HCT116 (cell line): ENCODE results near the gene NRN1. TPM values are rescaled to one million over a fixed set of nuclear protein-coding genes. Genes with fewer than 3 reads are reported as not detected.

ENCODE experiments used
- ATAC-seq: fragments of 200-7000 bp; cut with Tn5 transposase; 2 replicates; pipeline ENCODE4 v1.9.1; 2020; ENCODE audit warnings: mild to moderate bottlenecking, moderate library complexity
- BruUV-seq: library from RNA; stranded (reverse); fragments of 400-500 nt; replicated peaks from 2 replicates; lab custom pipeline; 2021; lab: Mats Ljungman, UMichigan
- CTCF ChIA-PET: fragments of 300-600 bp; sonication (Branson Sonifier 250); formaldehyde crosslinking; loops from one replicate; lab custom pipeline; 2021; ENCODE audit warnings: antibody characterized with exemption; lab: Charles Lee
- POLR2A ChIA-PET: fragments of 300-600, 350-600 bp; sonication (Branson Sonifier 250); formaldehyde crosslinking; loops from one replicate; lab custom pipeline; 2021; ENCODE audit warnings: antibody characterized with exemption; lab: Charles Lee
- RAD21 ChIA-PET, 2 experiments: fragments of 300-600 bp; sonication (Branson Sonifier 250); formaldehyde crosslinking; loops; one replicate each; lab custom pipeline; 2023; ENCODE audit warnings: low total read pairs in 2 of 2; ENCODE audit not compliant: uncharacterized antibody in 2 of 2, unreplicated experiment in 2 of 2, low non-redundant PET in 1 of 2; lab: Charles Lee
- DNase-seq: peaks from one replicate; pipeline ENCODE4 v3.0.0-alpha.2; 2010; ENCODE audit warnings: low read depth, low spot score
- H2AFZ ChIP-seq: fragments of 200-600 bp; shearing (Covaris generic), sonication (generic); 2 replicates; pipeline ENCODE4 v1.6.1; 2017; ENCODE audit warnings: low read depth, mixed run types, mixed read lengths, antibody characterized with exemption, low read length; ENCODE audit not compliant: poor library complexity, severe bottlenecking
- H3K27ac ChIP-seq: 2 replicates; pipeline ENCODE4 v1.5.1; 2012; ENCODE audit warnings: low read depth, low read length
- H3K27me3 ChIP-seq: fragments of 200-600 bp; sonication (generic); 2 replicates; pipeline ENCODE4 v1.6.1; 2016; ENCODE audit warnings: mixed run types, low read length, mixed read lengths; ENCODE audit not compliant: insufficient read depth
- H3K36me3 ChIP-seq, 2 experiments: fragments of 200-500 bp in 1 of 2; fragments of 200-600 bp in 1 of 2; sonication (Bioruptor generic) in 1 of 2; sonication (generic) in 1 of 2; 2 replicates each; pipeline versions ENCODE4 v1.5.1 to v1.6.1; 2014 to 2016; ENCODE audit warnings: low read length in 2 of 2, inconsistent platforms in 1 of 2, mixed read lengths in 1 of 2, mixed run types in 1 of 2; ENCODE audit not compliant: insufficient read depth in 2 of 2, control insufficient read depth in 1 of 2
- H3K4me1 ChIP-seq, 2 experiments: fragments of 200-600 bp in 1 of 2; sonication (generic) in 1 of 2; 2 replicates each; pipeline versions ENCODE4 v1.5.1 to v1.6.1; 2012 to 2017; ENCODE audit warnings: low read length in 2 of 2, inconsistent platforms in 1 of 2, mild to moderate bottlenecking in 1 of 2, mixed read lengths in 1 of 2, mixed run types in 1 of 2, moderate library complexity in 1 of 2; ENCODE audit not compliant: insufficient read depth in 2 of 2, control insufficient read depth in 1 of 2
- H3K4me2 ChIP-seq: fragments of 200-600 bp; sonication (generic); 2 replicates; pipeline ENCODE4 v1.6.1; 2017; ENCODE audit warnings: mixed run types, low read length, mixed read lengths
- H3K4me3 ChIP-seq, 2 experiments: fragments of 200-600 bp in 1 of 2; sonication (generic) in 1 of 2; replicated peaks in 1 of 2; 2 replicates each; pipeline ENCODE4 v1.5.1; 2011 to 2016; ENCODE audit warnings: low read length in 2 of 2, control low read depth in 1 of 2, low read depth in 1 of 2, mild to moderate bottlenecking in 1 of 2, mixed read lengths in 1 of 2, mixed run types in 1 of 2
- H3K79me2 ChIP-seq: fragments of 200-600 bp; sonication (generic); 2 replicates; pipeline ENCODE4 v1.6.1; 2017; ENCODE audit warnings: mild to moderate bottlenecking, mixed run types, low read length, moderate library complexity, mixed read lengths; ENCODE audit not compliant: insufficient read depth
- H3K9ac ChIP-seq: fragments of 200-600 bp; sonication (generic); 2 replicates; pipeline ENCODE4 v1.6.1; 2016; ENCODE audit warnings: low read length, mixed read lengths
- H3K9me2 ChIP-seq: fragments of 200-600 bp; sonication (generic), shearing (Covaris generic); 2 replicates; pipeline ENCODE4 v1.6.1; 2017; ENCODE audit warnings: mixed run types, mild to moderate bottlenecking, moderate library complexity; ENCODE audit not compliant: insufficient read depth
- H3K9me3 ChIP-seq, 2 experiments: fragments of 200-500 bp in 1 of 2; fragments of 200-600 bp in 1 of 2; sonication (Bioruptor generic) in 1 of 2; sonication (generic) in 1 of 2; 2 replicates each; pipeline ENCODE4 v1.6.1; 2014 to 2017; ENCODE audit warnings: low read length in 2 of 2, mixed read lengths in 2 of 2, inconsistent platforms in 1 of 2, low read depth in 1 of 2, mild to moderate bottlenecking in 1 of 2, mixed run types in 1 of 2, moderate library complexity in 1 of 2; ENCODE audit not compliant: control insufficient read depth in 1 of 2, insufficient read depth in 1 of 2
- H4K20me1 ChIP-seq: fragments of 200-600 bp; sonication (generic), shearing (Covaris generic); 2 replicates; pipeline ENCODE4 v1.6.1; 2017; ENCODE audit warnings: mixed run types, mild to moderate bottlenecking, moderate library complexity; ENCODE audit not compliant: insufficient read depth
- ATF3 ChIP-seq: IDR thresholded peaks from 2 replicates; pipeline ENCODE4 v1.6.1; 2012
- CBX3 ChIP-seq: IDR thresholded peaks from 2 replicates; pipeline ENCODE4 v1.6.1; 2012; ENCODE audit warnings: low read depth
- CEBPB ChIP-seq: IDR thresholded peaks from 2 replicates; pipeline ENCODE4 v1.6.1; 2012; ENCODE audit warnings: low read depth
- EGR1 ChIP-seq: IDR thresholded peaks from 2 replicates; pipeline ENCODE4 v1.6.1; 2012; ENCODE audit warnings: low read depth
- EZH2 ChIP-seq: fragments of 200-600 bp; sonication (generic); IDR thresholded peaks from 2 replicates; pipeline ENCODE4 v1.6.1; 2017; ENCODE audit warnings: antibody characterized with exemption, mixed run types
- EZH2phosphoT487 ChIP-seq: fragments of 200-600 bp; IDR thresholded peaks from 2 replicates; pipeline ENCODE4 v1.6.1; 2018; ENCODE audit warnings: antibody characterized with exemption, borderline replicate concordance
- POLR2A ChIP-seq: IDR thresholded peaks from 2 replicates; pipeline ENCODE4 v1.7.0; 2011; ENCODE audit warnings: borderline replicate concordance; ENCODE audit not compliant: insufficient read depth, insufficient read length; ENCODE audit errors: extremely low read depth
- REST ChIP-seq: IDR thresholded peaks from 2 replicates; pipeline ENCODE4 v1.6.1; 2012; ENCODE audit warnings: low read depth
- SIN3A ChIP-seq: IDR thresholded peaks from 2 replicates; pipeline ENCODE4 v1.6.1; 2012; ENCODE audit warnings: low read depth
- SP1 ChIP-seq: IDR thresholded peaks from 2 replicates; pipeline ENCODE4 v1.6.1; 2012; ENCODE audit warnings: low read depth
- intact Hi-C: fragments of 100-400 bp; cut with micrococcal nuclease; formaldehyde crosslinking; loops from 2 replicates; pipeline ENCODE4 v1.10.0; 2022
- total RNA-seq: library from RNA; stranded (reverse); gene quantifications from one replicate; pipeline ENCODE4 v1.2.1, GENCODE V29; 2021; ENCODE audit not compliant: unreplicated experiment

The NRN1 gene
- total RNA-seq, 1 experiment from 2014 or later: not detected

- RAD21 ChIA-PET: no interaction called here
- Histone ChIP-seq H3K27me3 (peaks cover 8% of the 10 kb centered on the region; the same call in 1 of the 2 replicates), H3K4me2 (no peak overlapping the region), H4K20me1 (no peaks in the 10 kb centered on the region; the same call in 1 of the 2 replicates), H3K9me3 (no peaks in the 10 kb centered on the region), H3K79me2 (no peaks in the 10 kb centered on the region), H2AFZ (no peak overlapping the region), H3K4me1 (no peaks in the 10 kb centered on the region), H3K4me3 (no peak overlapping the region), H3K36me3 (no peaks in the 10 kb centered on the region), H3K27ac (no peak overlapping the region)
- no peak for ATAC-seq
- BruUV-seq: no TSS peak
- DNase-seq: no peak
- intact Hi-C loops: no loop called here
- TF ChIP-seq EZH2phosphoT487 (no peak), SP1 (no peak), EGR1 (no peak), CBX3 (no peak), EZH2 (no peak), SIN3A (no peak), POLR2A (no peak), REST (no peak), CEBPB (no peak), ATF3 (no peak)
- TF ChIP-seq, all 23 proteins: peak for 0
- POLR2A ChIA-PET: no interaction called here
- H3K9ac ChIP-seq: no peak overlapping the region
- H3K9me2 ChIP-seq: no peaks in the 10 kb centered on the region
- CTCF ChIA-PET: no interaction called here
These were observed 47.8 kb downstream of the NRN1 start for GRCh38 chr6:5958921-5959320.
